Epithelial cell of esophagus (primary cell): ENCODE results near the gene CASZ1.

Source experiments
- DNase-seq: peaks from one replicate; pipeline ENCODE4 v3.0.0; 2010; ENCODE audit warnings: low read depth
- H3K4me3 ChIP-seq: 2 replicates; pipeline ENCODE4 v1.5.1; 2011; ENCODE audit warnings: mild to moderate bottlenecking, low read length, control low read depth
- CTCF ChIP-seq: IDR thresholded peaks from 2 replicates; pipeline ENCODE4 v1.5.1; 2011; ENCODE audit warnings: low read depth, mild to moderate bottlenecking, low read length, control low read depth, inconsistent platforms; ENCODE audit not compliant: insufficient read depth; ENCODE audit errors: missing control alignments

CASZ1 gene

GRCh38 chr1:10787286-10787685, 9.2 kb downstream of the CASZ1 start:
- no peak for TF ChIP-seq CTCF
- DNase-seq = no peak
- no peak overlapping the region for H3K4me3 ChIP-seq

- no peak for DNase-seq
- no peak for TF ChIP-seq CTCF
Observed at GRCh38 chr1:10785728-10786638, 10.5 kb downstream of the CASZ1 start.

GRCh38 chr1:10784998-10785727, 11.3 kb downstream of the CASZ1 start:
- no peak for DNase-seq
- TF ChIP-seq CTCF = no peak
- no peak overlapping the region for H3K4me3 ChIP-seq

More at GRCh38 chr1:10785728-10786638, 10.5 kb downstream of the CASZ1 start:
- H3K4me3 ChIP-seq = no peak overlapping the region

- DNase-seq = no peak
- TF ChIP-seq CTCF = no peak
- no peak overlapping the region for H3K4me3 ChIP-seq
Observed at GRCh38 chr1:10782491-10783244, 13.8 kb downstream of the CASZ1 start.

GRCh38 chr1:10781137-10781536, 15.3 kb downstream of the CASZ1 start:
- no peak for DNase-seq
- TF ChIP-seq CTCF = no peak
- no peak overlapping the region for H3K4me3 ChIP-seq

GRCh38 chr1:10779841-10780240, 16.6 kb downstream of the CASZ1 start:
- H3K4me3 ChIP-seq = no peak overlapping the region
- DNase-seq = no peak
- TF ChIP-seq CTCF = no peak
